ENCODE results near the gene CAPZB.

Gene CAPZB

GRCh38 chr1:19469004-19469403 is 16.3 kb downstream of the CAPZB start:
- in situ Hi-C loops (cut with MboI; ENCODE audit: low pct_unique_long_range_greater_than_20kb, low sequenced_read_pairs, unreplicated experiment), result no loop called here
- no peak for DNase-seq (ENCODE audit: low spot score)
- TF ChIP-seq CTCF (IDR thresholded peaks at IDR 0.05; ENCODE audit: extremely low read depth, insufficient read depth, missing control alignments), result no peak

- in situ Hi-C loops (cut with MboI; ENCODE audit: low pct_unique_long_range_greater_than_20kb, low sequenced_read_pairs, unreplicated experiment), result no loop called here
- TF ChIP-seq CTCF (IDR thresholded peaks at IDR 0.05; ENCODE audit: extremely low read depth, insufficient read depth, missing control alignments), result no peak
- DNase-seq (ENCODE audit: low spot score), result no peak
Measured at GRCh38 chr1:19468397-19468956, 16.9 kb downstream of the CAPZB start.

GRCh38 chr1:19467199-19468187 is 17.8 kb downstream of the CAPZB start:
- no peak for DNase-seq (ENCODE audit: low spot score)
- in situ Hi-C loops (cut with MboI; ENCODE audit: low pct_unique_long_range_greater_than_20kb, low sequenced_read_pairs, unreplicated experiment), result no loop called here
- no peak for TF ChIP-seq CTCF (IDR thresholded peaks at IDR 0.05; ENCODE audit: extremely low read depth, insufficient read depth, missing control alignments)

GRCh38 chr1:19466112-19466561 is 19.2 kb downstream of the CAPZB start:
- no peak for DNase-seq (ENCODE audit: low spot score)
- no peak for TF ChIP-seq CTCF (IDR thresholded peaks at IDR 0.05; ENCODE audit: extremely low read depth, insufficient read depth, missing control alignments)
- in situ Hi-C loops (cut with MboI; ENCODE audit: low pct_unique_long_range_greater_than_20kb, low sequenced_read_pairs, unreplicated experiment), result no loop called here

GRCh38 chr1:19465650-19466049 is 19.7 kb downstream of the CAPZB start:
- DNase-seq (ENCODE audit: low spot score), result no peak
- no peak for TF ChIP-seq CTCF (IDR thresholded peaks at IDR 0.05; ENCODE audit: extremely low read depth, insufficient read depth, missing control alignments)
- in situ Hi-C loops (cut with MboI; ENCODE audit: low pct_unique_long_range_greater_than_20kb, low sequenced_read_pairs, unreplicated experiment), result no loop called here

- no peak for TF ChIP-seq CTCF (IDR thresholded peaks at IDR 0.05; ENCODE audit: extremely low read depth, insufficient read depth, missing control alignments)
- in situ Hi-C loops (cut with MboI; ENCODE audit: low pct_unique_long_range_greater_than_20kb, low sequenced_read_pairs, unreplicated experiment), result no loop called here
- DNase-seq (ENCODE audit: low spot score), result no peak
Measured at GRCh38 chr1:19465123-19465522, 20.2 kb downstream of the CAPZB start.

Measured in GM13977 (cell line).